HG02973 (cell line): ENCODE results near the gene MEX3A.
A peak's percentile ranks its signal among the peaks of the same experiment; 100 is the strongest.
"Not testable (repeated sequence)": the region's sequence is repeated elsewhere in the genome, so short reads cannot be mapped to it uniquely, and the experiment has no call there.

ENCODE experiments used
- ATAC-seq: cut with Tn5 transposase; IDR thresholded peaks from one replicate; pipeline ENCODE4 v1.9.1; 2021; ENCODE audit warnings: moderate library complexity; ENCODE audit not compliant: unreplicated experiment

The MEX3A gene

DNA sequence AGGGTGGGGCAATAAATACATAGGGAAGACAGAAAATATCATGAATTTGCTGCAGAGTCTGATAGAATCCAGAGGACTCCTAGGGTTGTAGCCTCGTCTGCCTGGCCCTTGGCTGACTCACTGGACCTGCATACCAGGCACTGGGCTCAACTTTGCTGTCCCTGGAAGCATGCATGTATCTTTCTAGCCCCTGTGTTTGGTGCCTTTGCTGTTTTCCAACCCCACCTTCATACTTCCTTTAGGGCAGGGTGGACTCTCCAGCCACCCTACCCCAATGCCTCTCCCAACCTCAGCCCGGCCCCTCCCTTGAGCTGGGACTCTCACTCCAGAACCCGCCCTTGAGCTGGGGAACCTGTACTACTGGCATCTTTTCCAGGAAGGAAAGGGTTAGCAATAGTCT is 20.1 kb downstream of the MEX3A start:
- ATAC-seq, result no peak

DNA sequence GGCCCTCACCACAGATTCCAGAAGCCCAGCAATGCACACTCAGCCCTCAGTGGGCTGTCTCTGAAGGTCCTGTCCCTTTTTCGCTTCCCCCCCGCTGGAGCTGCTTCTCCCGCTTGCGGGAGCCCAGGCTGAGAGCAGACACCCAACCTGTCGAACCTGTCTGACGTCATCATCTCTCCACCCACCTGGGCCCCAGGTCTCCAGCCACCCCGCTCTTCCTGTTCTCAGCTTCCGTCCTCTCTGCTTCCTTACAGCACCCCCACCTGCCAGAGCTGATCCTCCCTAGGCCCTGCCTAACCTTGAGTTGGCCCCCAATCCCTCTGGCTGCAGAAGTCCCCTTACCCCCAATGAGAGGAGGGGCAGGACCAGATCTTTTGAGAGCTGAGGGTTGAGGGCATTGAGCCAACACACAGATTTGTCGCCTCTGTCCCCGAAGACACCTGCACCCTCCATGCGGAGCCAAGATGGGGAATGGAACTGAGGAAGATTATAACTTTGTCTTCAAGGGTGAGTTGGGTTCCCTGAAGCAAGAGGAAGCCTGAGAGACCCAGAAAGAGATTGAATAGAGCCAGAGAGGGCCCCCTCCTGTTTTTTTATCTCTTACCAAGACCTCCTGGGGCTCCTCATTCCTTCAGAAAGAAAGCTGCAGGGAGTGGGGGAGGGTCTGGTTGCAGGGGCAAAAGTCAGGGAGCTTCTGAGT is 21.2 kb downstream of the MEX3A start, which contains the start of gene RAB25:
Gene RAB25, plus strand, starts transcription at position 224 of the 700 bp plus-strand sequence. Its CDS starts 241 bp downstream, at position 465.
- ATAC-seq, result no peak

- no peak for ATAC-seq
Observed at GRCh38 chr1:156056326-156056849, 25.9 kb downstream of the MEX3A start.

GRCh38 chr1:156055281-156056048 is 26.8 kb downstream of the MEX3A start:
- no peak for ATAC-seq

DNA sequence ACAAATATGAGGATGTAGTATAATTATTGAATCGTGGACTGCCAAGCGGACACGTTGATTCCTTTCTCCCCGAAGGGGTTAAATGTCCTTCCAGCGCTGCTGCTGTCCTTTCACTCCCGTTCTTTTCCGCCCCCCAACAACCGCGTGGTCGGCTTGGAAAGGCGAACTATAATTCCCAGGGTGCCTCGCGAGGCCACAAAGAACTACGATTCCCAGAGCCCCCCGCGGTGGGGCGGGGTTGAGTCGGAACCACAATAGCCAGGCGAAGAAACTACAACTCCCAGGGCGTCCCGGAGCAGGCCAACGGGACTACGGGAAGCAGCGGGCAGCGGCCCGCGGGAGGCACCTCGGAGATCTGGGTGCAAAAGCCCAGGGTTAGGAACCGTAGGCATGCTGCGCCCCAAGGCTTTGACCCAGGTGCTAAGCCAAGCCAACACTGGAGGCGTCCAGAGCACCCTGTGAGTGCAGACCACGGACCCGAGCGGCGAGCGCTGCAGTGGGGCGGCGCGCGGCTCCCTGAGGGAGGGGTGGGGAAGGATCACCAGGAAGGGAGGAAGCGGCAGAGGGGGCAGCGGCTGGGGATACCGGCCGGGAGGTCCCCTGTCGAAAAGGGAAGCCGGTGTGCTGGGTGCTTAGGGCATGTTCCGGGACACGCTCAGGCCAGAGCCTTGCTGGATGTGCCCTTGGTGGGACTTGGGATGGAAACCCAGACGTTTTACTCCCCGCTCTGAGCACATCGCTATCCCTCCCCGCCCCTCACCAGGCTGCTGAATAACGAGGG is 27.6 kb downstream of the MEX3A start, which contains the start of gene LAMTOR2:
Gene LAMTOR2, plus strand, starts transcription at position 283 of the 781 bp plus-strand sequence. Its CDS starts 108 bp downstream, at position 391.
- peak; percentile 71 for ATAC-seq

- peak; percentile 50 for ATAC-seq
Observed at GRCh38 chr1:156053768-156054499, 28.3 kb downstream of the MEX3A start, which contains the start of gene UBQLN4. UBQLN4 (minus strand) TSS chr1:156053798; CDS start chr1:156053701, 97 bp downstream.

GRCh38 chr1:156052862-156053767 is 29.1 kb downstream of the MEX3A start:
- ATAC-seq, result no peak

- ATAC-seq, result no peak
Observed at GRCh38 chr1:156051011-156051725, 31.1 kb downstream of the MEX3A start.

GRCh38 chr1:156050376-156050775 is 31.9 kb downstream of the MEX3A start:
- no peak for ATAC-seq

DNA sequence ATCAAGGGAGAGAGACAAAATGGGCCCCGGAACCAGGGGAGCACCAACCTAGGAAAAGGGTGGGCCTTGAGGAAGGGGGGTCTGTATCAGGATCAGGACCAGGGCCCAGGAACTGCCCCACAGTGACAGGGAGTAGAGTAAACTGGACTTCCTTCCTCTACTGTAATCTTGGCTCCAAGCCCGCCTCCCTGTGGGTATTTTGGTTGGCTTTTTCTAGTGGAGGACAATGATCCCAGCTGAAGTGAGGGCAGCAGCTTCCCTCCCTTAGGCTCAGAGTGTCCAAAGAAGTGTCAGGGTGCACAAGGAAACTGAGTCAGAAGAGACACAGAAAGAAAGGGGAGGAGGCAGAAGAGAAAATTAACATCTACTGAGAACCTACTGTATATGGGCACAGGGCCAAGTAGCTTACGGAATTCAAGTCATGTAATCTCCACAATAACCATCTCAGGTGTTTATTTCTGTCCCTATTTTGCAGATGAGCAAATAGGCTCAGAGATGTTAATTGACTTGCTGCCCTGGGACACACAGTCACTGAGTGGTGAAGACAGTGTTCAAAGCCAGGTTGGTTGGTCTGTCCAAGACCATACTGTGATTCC is 33.5 kb downstream of the MEX3A start:
- no peak for ATAC-seq

- ATAC-seq, result no peak
Observed at GRCh38 chr1:156045076-156045475, 37.2 kb downstream of the MEX3A start.

GRCh38 chr1:156042828-156043227 is 39.4 kb downstream of the MEX3A start:
- ATAC-seq, result no peak

DNA sequence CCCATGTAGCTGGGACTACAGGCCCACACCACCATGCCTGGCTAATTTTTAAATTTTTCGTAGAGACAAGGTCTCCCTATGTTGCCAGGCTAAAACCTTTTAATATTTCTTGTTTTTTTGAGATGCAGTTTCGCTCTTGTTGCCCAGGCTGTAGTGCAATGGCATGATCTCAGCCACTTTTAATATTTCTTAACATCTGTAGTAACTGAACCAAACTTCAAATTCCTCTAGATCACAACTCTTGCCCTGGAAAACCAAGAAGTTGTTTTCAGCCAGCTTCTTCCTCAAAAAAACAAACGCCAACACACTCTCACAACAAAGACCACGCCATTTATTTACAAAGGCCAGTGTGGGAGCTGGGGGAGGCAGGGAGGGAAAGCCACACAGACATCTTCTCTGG is 47.3 kb downstream of the MEX3A start:
- not testable (repeated sequence) for ATAC-seq

DNA sequence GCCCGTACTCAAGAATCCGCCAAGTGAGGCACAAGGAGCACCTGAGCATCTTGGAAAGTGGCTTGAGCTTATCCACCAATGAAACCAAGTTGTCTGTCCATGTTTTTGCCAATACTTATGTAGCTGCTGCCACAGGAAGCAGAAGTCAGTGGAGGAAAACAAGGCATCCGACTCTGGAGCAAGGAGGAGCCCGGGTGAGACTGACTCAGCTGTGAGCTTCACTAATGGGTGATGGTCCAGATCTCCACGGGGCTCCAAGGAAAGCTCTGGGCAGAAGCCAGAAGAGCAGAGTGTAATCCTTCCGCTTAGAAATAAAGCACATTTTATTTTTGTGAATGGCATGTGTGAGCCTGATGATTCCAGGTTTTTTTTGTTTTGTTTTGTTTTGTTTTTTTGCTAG is 49.3 kb downstream of the MEX3A start:
- ATAC-seq, result no peak

DNA sequence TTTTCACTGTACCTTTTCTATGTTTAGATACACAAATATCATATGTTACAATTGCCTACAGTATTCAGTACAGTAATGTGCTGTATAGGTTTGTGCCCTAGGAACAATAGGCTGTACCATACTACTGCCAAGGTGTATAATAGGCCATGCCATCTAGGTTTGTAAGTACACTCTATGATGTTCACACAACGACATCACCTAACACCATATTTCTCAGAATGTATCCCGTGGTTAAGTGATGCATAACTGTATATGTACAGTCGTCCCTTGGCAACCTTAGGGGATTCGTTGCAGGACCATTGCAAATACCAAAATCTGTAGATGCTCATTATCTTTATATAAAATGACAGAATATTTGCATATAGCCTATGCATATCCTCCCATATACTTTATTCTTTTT is 55.7 kb downstream of the MEX3A start:
- no peak for ATAC-seq

DNA sequence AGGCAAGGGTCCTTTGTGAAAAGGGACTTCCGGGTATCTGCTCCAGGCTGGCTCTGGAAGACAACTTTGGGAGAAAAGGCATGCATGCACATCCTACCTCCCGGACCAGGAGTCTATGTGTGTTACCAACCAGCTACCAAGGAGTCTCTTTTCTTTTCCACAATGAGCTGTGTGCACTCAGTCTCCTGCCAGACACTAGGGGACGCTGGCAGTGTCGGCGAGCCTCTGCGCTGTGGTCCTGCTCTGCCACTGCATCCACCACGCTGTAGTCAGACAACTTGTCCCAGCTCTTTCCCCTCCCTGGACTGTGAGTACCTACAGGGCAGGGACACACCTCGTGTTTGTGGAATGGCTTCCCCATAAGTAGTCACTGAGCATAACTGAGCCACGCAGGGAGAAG is 56.4 kb downstream of the MEX3A start:
- no peak for ATAC-seq

DNA sequence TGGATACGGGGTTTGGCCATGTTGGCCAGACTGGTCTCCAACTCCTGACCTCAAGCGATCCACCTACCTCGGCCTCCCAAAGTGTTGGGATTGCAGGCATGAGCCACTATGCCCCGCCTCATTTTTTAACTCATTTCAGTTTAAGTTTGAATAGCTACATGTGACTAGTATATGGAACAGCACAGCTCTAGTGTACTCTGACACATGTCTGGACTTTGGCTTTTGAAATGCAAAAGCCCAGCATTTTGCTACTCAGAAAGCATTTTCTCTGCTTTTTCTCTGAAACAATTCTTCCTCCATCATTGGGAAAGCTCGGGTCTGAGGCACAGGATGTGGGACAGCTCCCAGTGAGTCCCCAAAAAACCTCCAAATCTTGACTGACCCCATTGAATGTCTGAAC is 57.5 kb downstream of the MEX3A start:
- ATAC-seq, result no peak
